GM19035 (cell line): ENCODE measurements around the gene PIEZO1.

Experiments used
- ATAC-seq: cut with Tn5 transposase; IDR thresholded peaks from one replicate; pipeline ENCODE4 v1.9.1; 2021; ENCODE audit not compliant: unreplicated experiment

Gene PIEZO1

GRCh38 chr16:88769617-88770460 lies 15.2 kb downstream of the PIEZO1 start:
- no peak for ATAC-seq

DNA sequence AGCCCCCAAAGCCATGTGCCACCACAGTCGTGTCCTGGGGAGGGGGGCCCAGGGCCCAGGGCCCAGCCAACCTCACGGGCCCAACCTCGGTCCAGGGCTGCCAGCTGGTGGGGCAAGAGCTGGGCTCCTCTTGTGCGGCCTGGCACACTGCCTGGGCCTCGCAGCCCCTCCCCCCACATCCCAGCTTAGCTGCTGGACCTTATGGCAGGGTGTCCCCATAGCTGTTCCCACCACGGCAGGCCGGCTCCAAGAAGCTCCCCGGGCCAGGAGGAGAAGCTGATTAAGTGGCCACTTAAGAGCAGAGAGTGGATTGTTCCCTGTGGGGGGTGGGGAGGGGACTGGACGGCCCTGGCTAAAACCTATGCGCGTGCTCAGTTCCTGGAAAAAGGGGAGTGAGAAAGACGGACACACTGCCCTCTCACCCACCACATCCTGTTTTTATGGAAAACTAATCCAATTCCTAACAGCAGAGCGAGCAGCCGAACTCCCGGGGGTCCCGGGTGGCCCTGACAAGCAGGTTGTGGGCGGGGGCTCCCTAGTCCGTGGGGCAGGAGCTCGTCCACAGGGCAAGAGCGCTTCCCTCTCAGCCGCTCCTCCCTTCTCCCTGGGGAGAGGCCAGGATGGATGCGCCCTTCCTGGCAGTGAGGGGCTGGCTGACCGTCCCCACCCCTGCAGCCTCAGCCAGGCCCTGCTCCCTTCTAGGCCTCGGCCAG lies 16.8 kb downstream of the PIEZO1 start:
- ATAC-seq = no peak

GRCh38 chr16:88767546-88768070 lies 17.4 kb downstream of the PIEZO1 start:
- ATAC-seq = no peak

- no peak for ATAC-seq
Observed at GRCh38 chr16:88766975-88767374, 18.0 kb downstream of the PIEZO1 start.

- ATAC-seq = no peak
Observed at GRCh38 chr16:88764913-88765349, 20.1 kb downstream of the PIEZO1 start.

DNA sequence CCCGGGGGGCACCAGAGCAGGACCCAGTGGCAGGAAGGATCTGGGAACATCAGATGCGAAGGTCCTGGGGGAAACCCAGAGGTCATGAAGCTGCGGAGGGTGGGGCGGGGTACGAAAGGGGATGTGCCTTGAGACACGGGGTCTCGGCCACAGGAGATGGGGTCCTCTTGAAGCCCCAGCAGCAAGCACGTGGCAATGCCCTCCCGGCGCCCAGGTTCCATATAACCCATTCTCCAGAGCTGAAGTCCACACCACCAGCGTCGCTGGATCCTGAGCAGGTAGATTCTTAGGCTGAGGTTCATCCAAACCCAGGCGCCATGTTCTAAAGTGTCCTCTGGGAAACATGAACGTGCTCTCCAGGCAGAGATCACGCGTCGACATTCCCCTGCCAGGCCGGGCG lies 20.9 kb downstream of the PIEZO1 start:
- ATAC-seq = no peak

DNA sequence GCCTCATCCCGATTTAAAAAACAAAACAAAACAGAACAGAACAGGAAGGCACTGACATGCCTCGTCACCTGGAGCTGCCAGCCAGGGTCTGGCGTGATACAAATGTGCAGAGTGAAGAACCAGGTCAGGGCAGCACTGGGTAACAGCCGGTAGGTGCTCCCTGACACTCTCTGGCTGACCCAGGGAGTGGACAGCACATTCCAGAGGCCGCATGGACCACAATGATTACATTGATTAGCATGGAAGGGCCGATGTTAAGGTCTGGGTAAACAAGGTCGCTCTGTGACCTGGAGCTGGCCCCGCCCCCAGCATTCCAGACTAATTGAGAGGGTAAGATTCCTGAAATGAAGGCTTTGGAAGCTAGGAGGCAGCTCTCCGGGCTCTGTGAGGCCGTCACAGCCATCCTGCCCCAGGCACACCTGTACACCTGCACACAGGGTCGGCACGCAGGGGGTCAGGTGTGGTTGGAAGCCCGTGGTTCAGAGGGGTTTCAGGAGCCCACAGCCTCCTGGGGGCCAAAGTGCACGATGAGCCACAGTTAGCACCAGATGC lies 21.4 kb downstream of the PIEZO1 start:
- no peak for ATAC-seq

DNA sequence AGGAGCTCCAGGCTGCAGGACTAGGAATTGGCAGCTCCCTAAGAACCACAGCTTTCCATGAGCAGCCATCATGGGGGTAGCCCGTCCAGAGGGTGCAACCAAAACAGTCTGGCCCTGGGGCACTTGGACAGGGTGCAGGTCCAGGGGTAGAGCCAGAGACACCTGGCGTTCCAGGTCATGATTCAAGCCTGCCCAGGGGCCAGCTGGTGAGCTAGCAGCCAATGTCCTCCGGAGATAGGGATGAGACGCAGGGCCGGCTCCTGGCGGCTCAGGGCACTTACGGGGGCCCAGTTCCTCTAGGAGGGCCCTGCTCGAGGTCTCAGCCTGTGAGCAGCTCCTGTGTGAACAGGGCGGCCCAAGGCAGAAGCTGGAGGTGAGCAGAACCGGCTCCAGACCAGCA lies 22.1 kb downstream of the PIEZO1 start:
- ATAC-seq = no peak

DNA sequence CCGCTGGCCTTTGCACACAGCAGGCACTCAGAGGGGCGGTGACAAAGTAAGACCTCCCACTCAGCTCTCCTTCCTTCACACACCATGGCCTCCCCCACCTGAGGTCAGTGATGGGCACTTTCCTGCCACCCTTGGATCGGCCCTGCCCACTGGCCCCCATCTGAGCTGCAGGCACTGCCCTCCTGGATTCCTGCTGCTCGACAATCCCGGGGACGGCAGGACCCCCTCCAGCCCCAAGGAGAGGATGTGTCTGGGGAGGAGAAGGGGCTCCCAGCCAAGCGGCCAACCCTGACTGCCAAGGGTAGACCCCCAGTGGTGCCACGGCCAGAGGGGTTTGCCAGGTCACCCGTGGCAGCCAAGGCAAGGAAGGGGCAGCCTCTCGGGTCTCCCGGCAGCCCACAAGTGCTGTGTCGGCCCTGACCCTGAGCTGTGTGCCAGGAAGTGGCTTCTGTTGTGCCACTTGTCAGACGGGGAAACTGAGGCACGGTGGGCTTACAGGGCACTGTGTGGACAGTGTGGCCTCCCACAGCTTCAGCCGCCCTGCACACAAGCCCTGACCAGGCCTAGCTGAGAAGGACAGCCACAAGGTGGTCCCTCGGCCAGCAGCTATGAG lies 22.7 kb downstream of the PIEZO1 start:
- ATAC-seq = no peak

- ATAC-seq = no peak
Observed at GRCh38 chr16:88761830-88762229, 23.2 kb downstream of the PIEZO1 start.

DNA sequence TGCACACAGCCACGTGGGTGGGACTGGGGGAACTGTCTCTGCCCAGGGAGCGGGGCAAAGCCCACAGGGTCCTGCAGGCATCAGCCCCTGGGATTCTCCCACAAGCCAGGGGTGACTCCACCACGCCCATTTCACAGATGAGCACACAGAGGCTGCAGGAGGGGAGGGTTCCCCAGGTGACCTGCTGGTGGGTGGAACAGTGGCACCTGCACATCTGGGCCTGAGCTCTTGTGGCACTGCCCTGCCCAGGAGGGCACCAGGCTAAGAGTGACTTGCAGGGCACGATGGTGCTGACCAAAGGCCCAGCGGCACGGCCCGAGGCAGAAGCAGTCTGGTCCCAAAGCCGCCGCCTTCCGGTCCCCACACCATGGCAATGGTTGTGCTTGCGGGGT lies 23.9 kb downstream of the PIEZO1 start:
- no peak for ATAC-seq

- ATAC-seq = no peak
Observed at GRCh38 chr16:88760424-88761142, 24.4 kb downstream of the PIEZO1 start.

- ATAC-seq = no peak
Observed at GRCh38 chr16:88759976-88760350, 25.1 kb downstream of the PIEZO1 start.

DNA sequence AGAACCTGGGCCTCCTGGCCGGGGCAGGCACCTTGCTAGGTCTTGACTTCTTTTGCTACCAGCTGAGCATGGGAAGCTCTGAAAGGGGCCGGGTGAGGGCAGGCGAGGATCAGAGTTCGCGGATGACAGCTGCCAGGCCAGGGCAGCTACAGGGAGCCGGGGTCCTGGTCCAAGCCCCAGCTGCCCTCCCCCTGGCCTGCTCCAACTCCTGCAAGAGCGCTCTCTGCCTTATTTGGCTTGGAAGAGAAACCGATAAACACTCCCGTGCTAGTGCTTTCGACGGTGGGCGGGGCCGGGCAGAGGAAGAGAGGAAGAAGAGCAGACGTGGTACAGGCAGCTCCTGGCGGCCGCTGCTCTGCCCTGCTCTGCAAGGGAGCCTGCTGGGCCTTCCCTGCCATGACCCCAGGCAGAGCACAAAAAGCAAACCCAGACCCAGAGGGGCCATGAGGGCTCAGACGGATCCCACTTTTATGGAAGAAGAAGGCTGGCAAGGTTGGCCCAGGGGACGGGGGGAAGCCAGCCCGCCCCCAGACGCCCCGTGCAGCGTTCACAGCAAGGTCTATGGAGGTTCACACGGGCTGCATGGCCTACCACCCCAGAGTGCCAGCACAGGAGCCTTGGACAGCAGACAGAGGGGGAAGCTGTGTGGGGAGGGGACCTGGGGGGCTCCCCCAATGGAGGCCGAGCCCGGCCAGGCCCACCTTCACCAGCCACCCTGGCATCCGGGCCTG lies 25.6 kb downstream of the PIEZO1 start:
- ATAC-seq = no peak

- ATAC-seq = no peak
Observed at GRCh38 chr16:88758944-88759244, 26.1 kb downstream of the PIEZO1 start.

GRCh38 chr16:88758227-88758943 lies 26.6 kb downstream of the PIEZO1 start:
- ATAC-seq = no peak

DNA sequence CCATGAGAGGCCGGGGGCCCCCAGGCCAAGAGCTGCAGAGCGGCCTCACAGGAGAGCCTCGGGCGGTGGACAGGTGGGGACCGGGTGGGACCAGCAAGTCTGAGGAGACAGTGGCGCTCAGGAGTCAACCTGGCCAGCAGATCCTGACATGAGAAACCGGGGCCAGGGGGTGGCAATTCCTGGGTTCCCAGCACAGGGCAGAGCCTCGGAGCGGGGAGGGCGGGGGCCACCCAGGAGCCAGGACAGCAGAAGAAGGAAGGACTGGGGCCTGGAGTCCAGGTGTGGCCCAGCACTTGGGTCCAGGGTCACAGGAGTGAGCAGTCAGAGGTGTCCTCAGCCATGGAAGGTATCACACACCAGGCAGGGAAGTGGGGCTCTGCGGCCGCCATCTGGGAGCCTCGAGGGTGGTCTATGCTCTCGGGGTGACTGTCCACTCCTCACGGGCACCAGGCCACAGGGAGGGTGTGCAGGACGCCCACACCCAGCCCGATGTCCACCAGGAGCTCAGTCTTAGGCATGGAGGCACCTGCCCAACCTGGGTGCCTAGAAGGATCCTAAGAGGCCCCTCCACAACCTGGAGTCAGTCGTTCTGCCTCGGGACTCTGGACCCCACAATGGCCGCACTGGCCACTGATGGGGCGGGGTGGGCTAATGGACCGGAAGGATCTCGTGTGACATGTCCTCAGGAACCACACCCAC lies 29.1 kb downstream of the PIEZO1 start:
- no peak for ATAC-seq

GRCh38 chr16:88754912-88755744 lies 29.9 kb downstream of the PIEZO1 start:
- no peak for ATAC-seq
